Colonic mucosa (tissue), 4 donors: ENCODE results near the gene LAMTOR1. TPM values are rescaled to one million over a fixed set of nuclear protein-coding genes. Genes with fewer than 3 reads are reported as not detected.
"Not testable (repeated sequence)": the region's sequence is repeated elsewhere in the genome, so short reads cannot be mapped to it uniquely, and the experiment has no call there.

ENCODE experiments used
- DNase-seq: peaks from one replicate; pipeline ENCODE4 v3.0.0-alpha.2; 2020
- H3K27ac ChIP-seq: fragments of 200-600 bp; one replicate; pipeline ENCODE4 v1.8.0; 2021
- H3K27me3 ChIP-seq: fragments of 200-600 bp; one replicate; pipeline ENCODE4 v1.8.0; 2021
- H3K36me3 ChIP-seq: fragments of 200-600 bp; one replicate; pipeline ENCODE4 v1.8.0; 2021
- H3K4me1 ChIP-seq: fragments of 200-600 bp; one replicate; pipeline ENCODE4 v1.8.0; 2021; ENCODE audit warnings: mild to moderate bottlenecking
- H3K4me3 ChIP-seq: fragments of 200-600 bp; one replicate; pipeline ENCODE4 v1.8.0; 2021
- H3K9ac ChIP-seq, 2 donors: one replicate each; pipeline ENCODE4 v1.7.0; 2013; ENCODE audit warnings: control low read depth in 2 of 2, low read depth in 2 of 2, low read length in 2 of 2
- H3K9me3 ChIP-seq: fragments of 200-600 bp; one replicate; pipeline ENCODE4 v1.8.0; 2021
- intact Hi-C: fragments of 100-400 bp; cut with DNase I; formaldehyde crosslinking; loops from one replicate; pipeline ENCODE4 v1.14.1; 2022
- total RNA-seq, 2 donors: library from RNA; stranded (reverse); fragmentation: NEBNext Ultra II Directional in 1 of 2; extraction: Animal tissue kit (Norgen Biotek cat#: 25700) in 1 of 2; gene quantifications; one replicate each; pipeline ENCODE4 v1.2.1, GENCODE V29; 2021
- TF ChIP-seq, protein P1 (sequence below): fragments of 200-600 bp; IDR thresholded peaks from one replicate; pipeline ENCODE4 v1.8.0; 2022; ENCODE audit warnings: antibody characterized with exemption, mild to moderate bottlenecking
- donor health status: healthy.
- donor health status: DM: no; HTN: no; CAD: no.
- donor health status: DM: no; HTN: no; CAD: no.

Gene LAMTOR1
- total RNA-seq: 10 to 100 TPM; 84.9 to 93.4 TPM

DNA sequence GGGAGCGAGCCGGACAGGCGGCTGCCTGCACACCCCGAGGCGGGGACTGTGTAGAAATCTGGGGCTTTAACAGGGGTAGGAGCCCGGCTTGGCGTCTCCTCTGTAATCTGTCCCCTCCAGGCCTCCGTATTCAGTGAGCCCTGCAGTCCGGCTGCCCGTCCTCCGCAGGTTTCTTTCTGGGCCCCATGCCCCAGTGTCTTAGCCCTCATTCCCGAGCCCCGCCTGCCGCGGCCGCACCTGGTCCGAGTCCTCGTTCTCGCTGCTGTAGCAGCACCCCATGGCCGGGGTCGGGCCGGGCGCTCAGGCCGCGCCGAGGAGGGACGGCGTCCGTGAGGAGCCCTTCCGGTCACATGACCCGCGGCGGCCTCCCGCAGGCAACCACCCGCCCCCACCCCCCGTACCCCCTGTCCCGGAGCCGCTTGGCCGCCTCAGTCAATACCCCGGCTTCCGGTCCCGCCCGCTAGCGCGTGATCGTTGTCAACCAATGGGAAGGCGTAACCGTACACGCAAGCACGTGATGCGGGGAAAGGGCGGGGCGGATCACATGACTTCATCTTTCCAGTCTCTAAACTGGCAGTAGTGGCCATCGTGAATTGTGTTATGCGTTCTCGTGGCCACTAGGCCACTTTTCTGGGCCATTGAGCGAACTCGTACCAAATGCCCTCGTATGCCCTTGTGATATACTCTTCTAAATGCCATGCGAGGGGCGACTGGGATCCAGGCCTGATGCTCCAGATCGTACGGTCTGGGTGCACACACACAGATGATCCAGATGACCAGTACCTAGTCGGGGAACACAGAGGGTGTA lies at the start of gene LAMTOR1:
TSS of gene LAMTOR1 (minus strand) at position 352 of the 808 bp plus-strand sequence. CDS start at position 279, 73 bp downstream.
- Histone ChIP-seq H3K27me3 (no peaks in the 10 kb centered on the region), H3K9ac (peak within 1 kb of the TSS; percentile 78 to 84), H3K9me3 (no peaks in the 10 kb centered on the region), H3K4me1 (peaks cover 10% of the 10 kb centered on the region), H3K36me3 (peaks cover 9% of the 10 kb centered on the region), H3K27ac (peak within 1 kb of the TSS; percentile 94), H3K4me3 (peak within 1 kb of the TSS; percentile 80)
- intact Hi-C loops: no loop called here
- TF ChIP-seq, protein P1, sequence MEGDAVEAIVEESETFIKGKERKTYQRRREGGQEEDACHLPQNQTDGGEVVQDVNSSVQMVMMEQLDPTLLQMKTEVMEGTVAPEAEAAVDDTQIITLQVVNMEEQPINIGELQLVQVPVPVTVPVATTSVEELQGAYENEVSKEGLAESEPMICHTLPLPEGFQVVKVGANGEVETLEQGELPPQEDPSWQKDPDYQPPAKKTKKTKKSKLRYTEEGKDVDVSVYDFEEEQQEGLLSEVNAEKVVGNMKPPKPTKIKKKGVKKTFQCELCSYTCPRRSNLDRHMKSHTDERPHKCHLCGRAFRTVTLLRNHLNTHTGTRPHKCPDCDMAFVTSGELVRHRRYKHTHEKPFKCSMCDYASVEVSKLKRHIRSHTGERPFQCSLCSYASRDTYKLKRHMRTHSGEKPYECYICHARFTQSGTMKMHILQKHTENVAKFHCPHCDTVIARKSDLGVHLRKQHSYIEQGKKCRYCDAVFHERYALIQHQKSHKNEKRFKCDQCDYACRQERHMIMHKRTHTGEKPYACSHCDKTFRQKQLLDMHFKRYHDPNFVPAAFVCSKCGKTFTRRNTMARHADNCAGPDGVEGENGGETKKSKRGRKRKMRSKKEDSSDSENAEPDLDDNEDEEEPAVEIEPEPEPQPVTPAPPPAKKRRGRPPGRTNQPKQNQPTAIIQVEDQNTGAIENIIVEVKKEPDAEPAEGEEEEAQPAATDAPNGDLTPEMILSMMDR: peak; percentile 34
- DNase-seq: peak; percentile 100

DNA sequence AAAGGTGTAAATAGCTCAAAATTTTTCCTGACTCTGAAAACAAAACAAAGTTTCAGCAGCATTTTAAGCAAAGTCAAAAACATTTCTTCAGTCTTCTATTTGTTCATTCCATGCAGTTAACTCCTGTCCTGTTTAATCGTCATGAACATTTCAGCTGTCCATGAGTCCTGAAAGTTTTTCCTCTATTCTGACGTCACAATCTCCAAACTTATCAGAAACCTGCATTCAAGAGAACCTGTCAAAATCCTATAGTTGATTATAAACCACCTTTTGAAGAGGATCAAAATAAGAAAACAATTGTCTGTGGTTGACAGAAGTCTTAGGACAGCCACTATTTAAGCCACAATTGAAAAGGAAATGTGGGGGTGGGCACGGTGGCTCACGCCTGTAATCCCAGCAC lies 47.8 kb upstream of the LAMTOR1 start:
- Histone ChIP-seq H3K27me3 (no peaks in the 10 kb centered on the region), H3K9me3 (no peaks in the 10 kb centered on the region), H3K36me3 (no peaks in the 10 kb centered on the region), H3K9ac (no peak overlapping the region), H3K4me1 (no peaks in the 10 kb centered on the region), H3K4me3 (no peak overlapping the region), H3K27ac (no peak overlapping the region)
- intact Hi-C loops: no loop called here
- DNase-seq: no peak
- TF ChIP-seq, protein P1: no peak

DNA sequence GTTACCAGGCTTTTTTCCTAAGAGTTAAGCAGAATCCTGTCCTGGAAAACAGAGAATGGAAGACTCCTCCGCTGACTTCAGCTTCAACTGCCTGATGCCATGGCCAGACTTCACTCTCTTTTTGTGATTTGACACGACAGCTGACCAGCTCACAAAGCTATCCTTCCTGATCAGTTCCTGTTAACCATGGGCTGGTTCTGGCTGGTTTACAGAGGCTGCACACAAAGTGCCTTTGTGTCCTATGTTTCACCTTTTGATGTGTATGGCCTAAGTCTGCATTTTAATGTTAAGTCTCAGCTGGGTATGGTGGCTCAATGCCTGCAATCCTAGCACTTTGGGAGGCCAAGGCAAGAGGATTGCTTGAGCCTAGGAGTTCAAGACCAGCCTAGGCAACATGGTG lies 43.5 kb upstream of the LAMTOR1 start:
- no peak overlapping the region for H3K4me3 ChIP-seq
- no peaks in the 10 kb centered on the region for H3K36me3 ChIP-seq
- no peak overlapping the region for H3K9ac ChIP-seq
- intact Hi-C loops: no loop called here
- no peaks in the 10 kb centered on the region for H3K9me3 ChIP-seq
- TF ChIP-seq, protein P1: no peak
- DNase-seq: no peak
- H3K4me1 ChIP-seq: no peaks in the 10 kb centered on the region
- no peak overlapping the region for H3K27ac ChIP-seq
- H3K27me3 ChIP-seq: no peaks in the 10 kb centered on the region

DNA sequence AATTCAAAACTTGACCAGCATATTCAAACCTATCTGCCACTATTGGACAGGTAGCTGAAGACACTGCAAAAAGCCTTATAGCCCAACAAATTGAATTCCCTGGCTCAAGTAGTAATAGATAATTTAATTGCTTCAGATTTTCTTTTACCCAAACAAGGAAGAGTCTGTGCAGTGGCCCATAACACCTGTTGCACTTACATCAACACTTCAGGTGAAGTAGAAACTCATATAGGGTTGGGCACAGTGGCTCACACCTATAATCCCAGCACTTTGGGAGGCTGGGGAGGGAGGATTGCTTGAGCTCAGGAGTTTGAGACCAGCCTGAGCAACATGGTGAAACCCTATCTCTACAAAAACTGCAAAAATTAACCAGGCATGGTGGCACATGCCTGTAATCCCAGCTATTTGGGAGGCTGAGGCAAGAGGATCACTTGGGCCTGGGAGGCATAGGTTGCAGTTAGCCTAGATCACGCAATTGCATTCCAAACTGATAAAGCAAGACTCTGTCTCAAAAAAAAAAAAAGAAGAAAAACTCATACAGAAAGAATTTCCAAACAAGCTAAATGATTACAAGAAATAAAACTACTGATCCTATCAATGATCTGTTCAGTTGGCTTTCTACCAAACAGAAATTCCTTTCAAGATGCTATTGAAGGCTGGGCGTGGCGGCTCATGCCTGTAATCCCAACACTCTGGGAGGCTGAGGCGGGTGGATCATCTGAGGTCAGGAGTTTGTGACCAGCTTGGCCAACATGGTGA lies 41.9 kb upstream of the LAMTOR1 start:
- no peaks in the 10 kb centered on the region for H3K9me3 ChIP-seq
- no peaks in the 10 kb centered on the region for H3K27me3 ChIP-seq
- no peaks in the 10 kb centered on the region for H3K4me1 ChIP-seq
- H3K9ac ChIP-seq: no peak overlapping the region
- TF ChIP-seq, protein P1: no peak
- H3K27ac ChIP-seq: no peak overlapping the region
- DNase-seq: no peak
- intact Hi-C loops: loop anchor here (5.0 kb wide), 1 partner anchor 37 kb away; no protein-coding TSS in a partner anchor
- no peaks in the 10 kb centered on the region for H3K36me3 ChIP-seq
- no peak overlapping the region for H3K4me3 ChIP-seq

DNA sequence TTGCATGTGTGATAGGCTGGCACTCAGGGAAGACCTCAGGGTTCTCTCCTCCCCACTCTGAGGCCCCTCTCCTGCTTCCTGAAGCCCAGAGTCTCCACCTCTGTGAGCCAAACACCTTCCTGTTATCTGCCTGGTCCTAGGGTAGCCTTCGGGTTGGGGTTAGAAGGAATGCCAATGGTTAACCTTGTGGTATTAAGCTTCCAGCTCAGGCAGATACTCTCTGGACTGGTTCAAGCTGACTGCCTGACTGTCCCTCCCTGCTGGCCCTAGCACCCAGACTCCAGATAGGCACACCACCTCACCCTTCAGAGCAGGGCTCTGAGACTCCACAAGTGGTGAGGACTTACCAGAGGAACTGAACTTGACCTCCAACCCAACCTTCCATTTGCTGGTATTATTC lies 39.4 kb upstream of the LAMTOR1 start:
- not testable (repeated sequence) for H3K36me3 ChIP-seq, H3K9ac ChIP-seq, H3K27ac ChIP-seq, H3K27me3 ChIP-seq, H3K9me3 ChIP-seq, H3K4me1 ChIP-seq, DNase-seq, H3K4me3 ChIP-seq
- intact Hi-C loops: loop anchor here (5.0 kb wide), 1 partner anchor 40 kb away; no protein-coding TSS in a partner anchor

DNA sequence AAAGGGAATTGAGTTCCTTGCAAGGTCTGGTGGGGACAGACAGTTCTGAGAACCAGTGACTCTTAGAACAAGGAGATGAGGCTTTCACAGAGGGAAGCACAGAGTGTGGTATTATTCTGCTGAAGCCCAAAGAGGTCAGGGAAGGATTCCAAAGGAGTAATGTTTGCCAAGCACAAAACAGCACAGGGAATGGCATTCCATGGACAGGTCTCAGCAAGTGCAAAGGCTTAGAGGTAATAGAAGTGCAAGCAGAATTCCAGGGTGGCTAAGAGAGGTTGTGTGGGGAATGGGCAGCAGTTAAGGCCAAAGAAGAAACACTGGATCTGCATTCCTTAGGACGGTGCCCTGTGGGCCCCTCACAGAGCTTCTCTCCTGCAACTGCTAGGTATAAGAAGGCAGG lies 39.0 kb upstream of the LAMTOR1 start:
- not testable (repeated sequence) for H3K9me3 ChIP-seq, H3K4me3 ChIP-seq, H3K27ac ChIP-seq, H3K36me3 ChIP-seq, H3K4me1 ChIP-seq, H3K27me3 ChIP-seq, DNase-seq, H3K9ac ChIP-seq
- intact Hi-C loops: loop anchor here (5.0 kb wide), 1 partner anchor 40 kb away; no protein-coding TSS in a partner anchor
